HCT116 (cell line): ENCODE measurements around the gene PM20D1. TPM values are rescaled to one million over a fixed set of nuclear protein-coding genes. Genes with fewer than 3 reads are reported as not detected.

Experiments
- ATAC-seq: fragments of 200-7000 bp; cut with Tn5 transposase; 2 replicates; pipeline ENCODE4 v1.9.1; 2020; ENCODE audit warnings: mild to moderate bottlenecking, moderate library complexity
- BruUV-seq: library from RNA; stranded (reverse); fragments of 400-500 nt; replicated peaks from 2 replicates; lab custom pipeline; 2021; lab: Mats Ljungman, UMichigan
- CTCF ChIA-PET: fragments of 300-600 bp; sonication (Branson Sonifier 250); formaldehyde crosslinking; loops from one replicate; lab custom pipeline; 2021; ENCODE audit warnings: antibody characterized with exemption; lab: Charles Lee
- POLR2A ChIA-PET: fragments of 300-600, 350-600 bp; sonication (Branson Sonifier 250); formaldehyde crosslinking; loops from one replicate; lab custom pipeline; 2021; ENCODE audit warnings: antibody characterized with exemption; lab: Charles Lee
- RAD21 ChIA-PET, 2 experiments: fragments of 300-600 bp; sonication (Branson Sonifier 250); formaldehyde crosslinking; loops; one replicate each; lab custom pipeline; 2023; ENCODE audit warnings: low total read pairs in 2 of 2; ENCODE audit not compliant: uncharacterized antibody in 2 of 2, unreplicated experiment in 2 of 2, low non-redundant PET in 1 of 2; lab: Charles Lee
- DNase-seq: peaks from one replicate; pipeline ENCODE4 v3.0.0-alpha.2; 2010; ENCODE audit warnings: low read depth, low spot score
- H2AFZ ChIP-seq: fragments of 200-600 bp; shearing (Covaris generic), sonication (generic); 2 replicates; pipeline ENCODE4 v1.6.1; 2017; ENCODE audit warnings: low read depth, mixed run types, mixed read lengths, antibody characterized with exemption, low read length; ENCODE audit not compliant: poor library complexity, severe bottlenecking
- H3K27ac ChIP-seq: 2 replicates; pipeline ENCODE4 v1.5.1; 2012; ENCODE audit warnings: low read depth, low read length
- H3K27me3 ChIP-seq: fragments of 200-600 bp; sonication (generic); 2 replicates; pipeline ENCODE4 v1.6.1; 2016; ENCODE audit warnings: mixed run types, low read length, mixed read lengths; ENCODE audit not compliant: insufficient read depth
- H3K36me3 ChIP-seq, 2 experiments: fragments of 200-500 bp in 1 of 2; fragments of 200-600 bp in 1 of 2; sonication (Bioruptor generic) in 1 of 2; sonication (generic) in 1 of 2; 2 replicates each; pipeline versions ENCODE4 v1.5.1 to v1.6.1; 2014 to 2016; ENCODE audit warnings: low read length in 2 of 2, inconsistent platforms in 1 of 2, mixed read lengths in 1 of 2, mixed run types in 1 of 2; ENCODE audit not compliant: insufficient read depth in 2 of 2, control insufficient read depth in 1 of 2
- H3K4me1 ChIP-seq, 2 experiments: fragments of 200-600 bp in 1 of 2; sonication (generic) in 1 of 2; 2 replicates each; pipeline versions ENCODE4 v1.5.1 to v1.6.1; 2012 to 2017; ENCODE audit warnings: low read length in 2 of 2, inconsistent platforms in 1 of 2, mild to moderate bottlenecking in 1 of 2, mixed read lengths in 1 of 2, mixed run types in 1 of 2, moderate library complexity in 1 of 2; ENCODE audit not compliant: insufficient read depth in 2 of 2, control insufficient read depth in 1 of 2
- H3K4me2 ChIP-seq: fragments of 200-600 bp; sonication (generic); 2 replicates; pipeline ENCODE4 v1.6.1; 2017; ENCODE audit warnings: mixed run types, low read length, mixed read lengths
- H3K4me3 ChIP-seq, 2 experiments: fragments of 200-600 bp in 1 of 2; sonication (generic) in 1 of 2; replicated peaks in 1 of 2; 2 replicates each; pipeline ENCODE4 v1.5.1; 2011 to 2016; ENCODE audit warnings: low read length in 2 of 2, control low read depth in 1 of 2, low read depth in 1 of 2, mild to moderate bottlenecking in 1 of 2, mixed read lengths in 1 of 2, mixed run types in 1 of 2
- H3K79me2 ChIP-seq: fragments of 200-600 bp; sonication (generic); 2 replicates; pipeline ENCODE4 v1.6.1; 2017; ENCODE audit warnings: mild to moderate bottlenecking, mixed run types, low read length, moderate library complexity, mixed read lengths; ENCODE audit not compliant: insufficient read depth
- H3K9ac ChIP-seq: fragments of 200-600 bp; sonication (generic); 2 replicates; pipeline ENCODE4 v1.6.1; 2016; ENCODE audit warnings: low read length, mixed read lengths
- H3K9me2 ChIP-seq: fragments of 200-600 bp; sonication (generic), shearing (Covaris generic); 2 replicates; pipeline ENCODE4 v1.6.1; 2017; ENCODE audit warnings: mixed run types, mild to moderate bottlenecking, moderate library complexity; ENCODE audit not compliant: insufficient read depth
- H3K9me3 ChIP-seq, 2 experiments: fragments of 200-500 bp in 1 of 2; fragments of 200-600 bp in 1 of 2; sonication (Bioruptor generic) in 1 of 2; sonication (generic) in 1 of 2; 2 replicates each; pipeline ENCODE4 v1.6.1; 2014 to 2017; ENCODE audit warnings: low read length in 2 of 2, mixed read lengths in 2 of 2, inconsistent platforms in 1 of 2, low read depth in 1 of 2, mild to moderate bottlenecking in 1 of 2, mixed run types in 1 of 2, moderate library complexity in 1 of 2; ENCODE audit not compliant: control insufficient read depth in 1 of 2, insufficient read depth in 1 of 2
- H4K20me1 ChIP-seq: fragments of 200-600 bp; sonication (generic), shearing (Covaris generic); 2 replicates; pipeline ENCODE4 v1.6.1; 2017; ENCODE audit warnings: mixed run types, mild to moderate bottlenecking, moderate library complexity; ENCODE audit not compliant: insufficient read depth
- ELF1 ChIP-seq: IDR thresholded peaks from 2 replicates; pipeline ENCODE4 v1.6.1; 2012; ENCODE audit warnings: low read depth, borderline replicate concordance
- EZH2 ChIP-seq: fragments of 200-600 bp; sonication (generic); IDR thresholded peaks from 2 replicates; pipeline ENCODE4 v1.6.1; 2017; ENCODE audit warnings: antibody characterized with exemption, mixed run types
- EZH2phosphoT487 ChIP-seq: fragments of 200-600 bp; IDR thresholded peaks from 2 replicates; pipeline ENCODE4 v1.6.1; 2018; ENCODE audit warnings: antibody characterized with exemption, borderline replicate concordance
- JUND ChIP-seq: IDR thresholded peaks from 2 replicates; pipeline ENCODE4 v1.6.1; 2012
- SIN3A ChIP-seq: IDR thresholded peaks from 2 replicates; pipeline ENCODE4 v1.6.1; 2012; ENCODE audit warnings: low read depth
- SP1 ChIP-seq: IDR thresholded peaks from 2 replicates; pipeline ENCODE4 v1.6.1; 2012; ENCODE audit warnings: low read depth
- TCF7L2 ChIP-seq: IDR thresholded peaks from 2 replicates; pipeline ENCODE4 v1.7.0; 2011; ENCODE audit warnings: borderline replicate concordance, inconsistent platforms; ENCODE audit not compliant: insufficient read depth, insufficient read length; ENCODE audit errors: extremely low read depth
- YY1 ChIP-seq: IDR thresholded peaks from 2 replicates; pipeline ENCODE4 v1.6.1; 2011; ENCODE audit warnings: low read length, low read depth, moderate library complexity, mild to moderate bottlenecking; ENCODE audit not compliant: insufficient replicate concordance; ENCODE audit errors: extremely low read depth
- ZFX ChIP-seq: fragments of 450-650 bp; IDR thresholded peaks from 2 replicates; pipeline ENCODE4 v1.6.1; 2017
- intact Hi-C: fragments of 100-400 bp; cut with micrococcal nuclease; formaldehyde crosslinking; loops from 2 replicates; pipeline ENCODE4 v1.10.0; 2022
- total RNA-seq: library from RNA; stranded (reverse); gene quantifications from one replicate; pipeline ENCODE4 v1.2.1, GENCODE V29; 2021; ENCODE audit not compliant: unreplicated experiment
- TF ChIP-seq, protein P1 (sequence below), 3 experiments: fragments of 200-600 bp in 1 of 3; sonication (generic) in 1 of 3; IDR thresholded peaks in 2 of 3; conservative IDR thresholded peaks in 1 of 3; 2 replicates each; pipeline ENCODE4 v1.5.1; 2012 to 2017; ENCODE audit warnings: low read depth in 2 of 3, low read length in 2 of 3, antibody characterized with exemption in 1 of 3, borderline replicate concordance in 1 of 3, control low read depth in 1 of 3, mild to moderate bottlenecking in 1 of 3, mixed read lengths in 1 of 3, mixed run types in 1 of 3, moderate library complexity in 1 of 3; ENCODE audit not compliant: insufficient read depth in 1 of 3
- TF ChIP-seq, protein P2 (sequence below): IDR thresholded peaks from 2 replicates; pipeline ENCODE4 v1.6.1; 2011; ENCODE audit warnings: mild to moderate bottlenecking, low read length, moderate library complexity; ENCODE audit not compliant: insufficient replicate concordance; ENCODE audit errors: extremely low read depth
- TF ChIP-seq, protein P3 (sequence below): IDR thresholded peaks from 2 replicates; pipeline ENCODE4 v1.6.1; 2012

Gene PM20D1
- total RNA-seq, 1 experiment from 2014 or later: not detected

DNA sequence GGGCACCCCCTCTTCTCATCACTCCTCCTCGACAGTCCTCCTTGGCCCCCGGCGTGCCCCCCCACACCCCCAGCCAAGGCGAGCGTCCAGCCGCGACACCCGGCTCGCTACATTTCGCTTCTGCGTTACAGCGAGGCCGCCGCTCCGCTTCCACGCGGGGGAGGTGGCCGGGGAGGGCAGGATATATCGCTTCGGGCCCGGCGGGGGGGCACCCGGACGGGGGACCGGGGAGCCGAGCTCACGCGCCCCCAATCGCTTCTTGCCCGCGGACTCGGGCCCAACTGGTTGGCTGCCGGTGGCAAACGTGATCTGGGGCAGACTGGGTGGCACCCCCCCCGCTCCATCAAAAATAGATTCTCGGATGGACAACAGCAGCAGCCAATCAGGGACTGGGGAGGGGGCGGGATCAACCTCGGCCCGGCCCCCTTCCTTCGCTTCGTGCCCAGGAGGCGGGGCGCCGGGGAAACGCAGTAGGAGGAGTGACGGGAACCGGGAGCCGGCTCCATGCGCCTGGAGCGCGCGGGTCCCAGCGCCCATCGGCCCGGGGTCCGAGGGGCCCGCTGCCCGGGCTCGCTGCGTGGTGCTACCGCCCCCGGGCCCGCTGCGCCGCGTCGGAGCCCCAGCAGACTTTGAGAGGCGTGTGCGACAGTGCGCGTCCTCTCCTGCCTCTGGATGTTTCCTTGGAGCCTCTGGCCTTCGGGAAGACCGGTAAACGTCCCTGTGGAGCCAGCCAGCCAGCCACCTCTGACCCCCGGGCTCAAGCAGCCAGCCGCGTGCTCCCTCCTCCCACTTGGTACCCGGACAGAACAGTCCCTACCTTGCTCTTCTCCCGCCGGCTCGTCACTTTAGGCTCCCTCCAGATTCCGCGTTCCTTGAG is 36.8 kb downstream of the PM20D1 start, which contains the start of gene SLC41A1 (continued):
- TF ChIP-seq, protein P1, sequence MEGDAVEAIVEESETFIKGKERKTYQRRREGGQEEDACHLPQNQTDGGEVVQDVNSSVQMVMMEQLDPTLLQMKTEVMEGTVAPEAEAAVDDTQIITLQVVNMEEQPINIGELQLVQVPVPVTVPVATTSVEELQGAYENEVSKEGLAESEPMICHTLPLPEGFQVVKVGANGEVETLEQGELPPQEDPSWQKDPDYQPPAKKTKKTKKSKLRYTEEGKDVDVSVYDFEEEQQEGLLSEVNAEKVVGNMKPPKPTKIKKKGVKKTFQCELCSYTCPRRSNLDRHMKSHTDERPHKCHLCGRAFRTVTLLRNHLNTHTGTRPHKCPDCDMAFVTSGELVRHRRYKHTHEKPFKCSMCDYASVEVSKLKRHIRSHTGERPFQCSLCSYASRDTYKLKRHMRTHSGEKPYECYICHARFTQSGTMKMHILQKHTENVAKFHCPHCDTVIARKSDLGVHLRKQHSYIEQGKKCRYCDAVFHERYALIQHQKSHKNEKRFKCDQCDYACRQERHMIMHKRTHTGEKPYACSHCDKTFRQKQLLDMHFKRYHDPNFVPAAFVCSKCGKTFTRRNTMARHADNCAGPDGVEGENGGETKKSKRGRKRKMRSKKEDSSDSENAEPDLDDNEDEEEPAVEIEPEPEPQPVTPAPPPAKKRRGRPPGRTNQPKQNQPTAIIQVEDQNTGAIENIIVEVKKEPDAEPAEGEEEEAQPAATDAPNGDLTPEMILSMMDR (IDR thresholded peaks at IDR 0.05 in 2 of 3, conservative IDR thresholded peaks at IDR 0.05 in 1 of 3; ENCODE audit: borderline replicate concordance in 1 of 3, insufficient read depth in 1 of 3, low read depth in 2 of 3, low read length in 2 of 3): no peak
- TF ChIP-seq ELF1 (no peak), EZH2 (no peak), JUND (no peak)

DNA sequence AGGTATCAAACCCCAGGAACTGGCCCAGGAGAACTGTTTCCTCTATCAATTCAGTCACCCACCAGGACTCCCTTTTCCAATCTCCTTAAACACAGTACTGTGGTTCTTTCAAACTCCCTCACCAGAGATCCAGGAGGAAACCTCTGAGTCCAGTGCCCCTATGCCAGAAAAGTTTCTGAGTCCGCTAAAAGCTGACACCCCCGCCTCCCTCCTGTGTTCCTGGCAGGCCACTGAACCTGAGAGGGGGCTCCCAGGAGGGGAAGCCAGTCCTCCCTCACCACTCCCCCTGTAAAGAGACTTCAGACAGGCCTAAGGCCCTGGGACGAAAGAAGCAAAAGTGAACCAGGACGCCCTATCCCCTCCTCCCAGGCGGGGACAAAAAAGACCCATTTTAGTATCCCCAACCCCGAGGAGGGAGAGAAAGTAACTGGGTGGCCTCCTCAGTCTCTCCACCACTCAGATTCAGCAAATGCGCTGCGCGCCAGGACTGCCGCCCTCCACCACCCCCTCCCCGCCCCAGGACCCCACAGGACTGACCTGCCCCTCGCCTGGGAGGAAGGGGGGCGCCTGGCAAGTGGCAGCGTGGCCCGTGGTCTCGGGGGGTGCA is 37.6 kb downstream of the PM20D1 start:
- peak overlapping the region; percentile 58; the same call in 1 of the 2 replicates for H3K27ac ChIP-seq

More for the DNA sequence above, 37.6 kb downstream of the PM20D1 start:
- H2AFZ ChIP-seq: no peak overlapping the region
- TSS peak; percentile 49 for BruUV-seq
- no peak for TF ChIP-seq ZFX
- no peak for TF ChIP-seq YY1
- TF ChIP-seq JUND: no peak
- TF ChIP-seq, protein P2, sequence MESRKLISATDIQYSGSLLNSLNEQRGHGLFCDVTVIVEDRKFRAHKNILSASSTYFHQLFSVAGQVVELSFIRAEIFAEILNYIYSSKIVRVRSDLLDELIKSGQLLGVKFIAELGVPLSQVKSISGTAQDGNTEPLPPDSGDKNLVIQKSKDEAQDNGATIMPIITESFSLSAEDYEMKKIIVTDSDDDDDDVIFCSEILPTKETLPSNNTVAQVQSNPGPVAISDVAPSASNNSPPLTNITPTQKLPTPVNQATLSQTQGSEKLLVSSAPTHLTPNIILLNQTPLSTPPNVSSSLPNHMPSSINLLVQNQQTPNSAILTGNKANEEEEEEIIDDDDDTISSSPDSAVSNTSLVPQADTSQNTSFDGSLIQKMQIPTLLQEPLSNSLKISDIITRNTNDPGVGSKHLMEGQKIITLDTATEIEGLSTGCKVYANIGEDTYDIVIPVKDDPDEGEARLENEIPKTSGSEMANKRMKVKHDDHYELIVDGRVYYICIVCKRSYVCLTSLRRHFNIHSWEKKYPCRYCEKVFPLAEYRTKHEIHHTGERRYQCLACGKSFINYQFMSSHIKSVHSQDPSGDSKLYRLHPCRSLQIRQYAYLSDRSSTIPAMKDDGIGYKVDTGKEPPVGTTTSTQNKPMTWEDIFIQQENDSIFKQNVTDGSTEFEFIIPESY: no peak
- no peak for TF ChIP-seq EZH2phosphoT487
- TF ChIP-seq, protein P3, sequence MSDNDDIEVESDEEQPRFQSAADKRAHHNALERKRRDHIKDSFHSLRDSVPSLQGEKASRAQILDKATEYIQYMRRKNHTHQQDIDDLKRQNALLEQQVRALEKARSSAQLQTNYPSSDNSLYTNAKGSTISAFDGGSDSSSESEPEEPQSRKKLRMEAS: no peak
- TF ChIP-seq TCF7L2: no peak
- TF ChIP-seq SP1: no peak
- no peak for TF ChIP-seq SIN3A
- peaks cover 7 to 20% of the 10 kb centered on the region in 2 experiments; a peak in 3 of 4 replicates for H3K4me1 ChIP-seq
- RAD21 ChIA-PET: interaction anchor here in 1 of 2 experiments (0.7 kb wide), 1 partner anchor 221 kb away, joined by 3 read pairs; no protein-coding TSS in a partner anchor
- intact Hi-C loops: loop anchor here (5.0 kb wide), 1 partner anchor 95 kb away; no protein-coding TSS in a partner anchor
- CTCF ChIA-PET: interaction anchor here (1.2 kb wide), 1 partner anchor 155 kb away, joined by 3 read pairs; no protein-coding TSS in a partner anchor
- no peak for DNase-seq
- H3K27me3 ChIP-seq: no peaks in the 10 kb centered on the region
- POLR2A ChIA-PET: interaction anchor here (1.0 kb wide), 1 partner anchor 14 kb away, joined by 5 read pairs; no protein-coding TSS in a partner anchor
- H4K20me1 ChIP-seq: no peaks in the 10 kb centered on the region
- peaks cover 6 to 16% of the 10 kb centered on the region in 2 experiments; a peak in 2 of 4 replicates for H3K36me3 ChIP-seq
- H3K4me3 ChIP-seq: peak overlapping the region; percentile 64 to 72
- H3K79me2 ChIP-seq: peaks cover 27% of the 10 kb centered on the region; the same call in 1 of the 2 replicates
- peak; percentile 19 for ATAC-seq
- H3K9ac ChIP-seq: peak overlapping the region; percentile 84
- H3K9me3 ChIP-seq: no peaks in the 10 kb centered on the region
- H3K9me2 ChIP-seq: no peaks in the 10 kb centered on the region; the same call in 1 of the 2 replicates
- H3K4me2 ChIP-seq: peak overlapping the region; percentile 90
